ENCODE data around the gene NOD2. TPM values are rescaled to one million over a fixed set of nuclear protein-coding genes. Genes with fewer than 3 reads are reported as not detected.

The NOD2 gene
- total RNA-seq, 4 donors from 2014 or later: 1.7 to 4.1 TPM; not detected in 2

- no peaks in the 10 kb centered on the region for H3K27me3 ChIP-seq
- no peak overlapping the region for H3K27ac ChIP-seq
- H3K9me3 ChIP-seq: no peaks in the 10 kb centered on the region
- DNase-seq: no peak
- no peaks in the 10 kb centered on the region for H3K4me1 ChIP-seq
- H3K4me3 ChIP-seq: no peak overlapping the region
- TF ChIP-seq POLR2A (IDR thresholded peaks at IDR 0.05) (no peak), CTCF (IDR thresholded peaks at IDR 0.05) (no peak)
- peaks cover 0 to 48% (median 0%) of the 10 kb centered on the region in 3 donors for H3K36me3 ChIP-seq
Observed at GRCh38 chr16:50778284-50779163, 85.1 kb downstream of the NOD2 start.

GRCh38 chr16:50781043-50781442 lies 87.6 kb downstream of the NOD2 start:
- Histone ChIP-seq H3K9me3 (no peaks in the 10 kb centered on the region), H3K27ac (no peak overlapping the region), H3K4me3 (no peak overlapping the region), H3K4me1 (no peaks in the 10 kb centered on the region), H3K27me3 (no peaks in the 10 kb centered on the region), H3K36me3 (peaks cover 0 to 72% (median 0%) of the 10 kb centered on the region in 3 donors)
- no peak for DNase-seq
- TF ChIP-seq POLR2A (IDR thresholded peaks at IDR 0.05) (no peak), CTCF (IDR thresholded peaks at IDR 0.05) (no peak)

- H3K4me3 ChIP-seq: no peak overlapping the region
- no peak overlapping the region for H3K27ac ChIP-seq
- H3K9me3 ChIP-seq: no peaks in the 10 kb centered on the region
- no peaks in the 10 kb centered on the region for H3K4me1 ChIP-seq
- no peak for TF ChIP-seq CTCF (IDR thresholded peaks at IDR 0.05)
- H3K27me3 ChIP-seq: no peaks in the 10 kb centered on the region
- H3K36me3 ChIP-seq: peaks cover 0 to 72% (median 0%) of the 10 kb centered on the region in 3 donors
- no peak for DNase-seq
Observed at GRCh38 chr16:50781518-50781917, 88.1 kb downstream of the NOD2 start.

Small RNA genes lying within 50 kb of the gene (small RNA-seq; reads per million reads assigned to genes)
- 0 to 0.38 reads per million in 2 donors for gene MIR3181

Other genes starting within 250 kb of the NOD2 start
- gene NKD1, start 145.2 kb upstream of the NOD2 start, total RNA-seq: 1 to 10 TPM; 1.7 to 4.0 (median 3.4) TPM
- 10 to 100 TPM in 1 of 4 donors, 1 to 10 TPM in 3; 1.3 to 10.7 (median 2.3) TPM for gene SNX20, start 12.3 kb upstream of the NOD2 start, total RNA-seq
- gene CYLD, start 48.5 kb downstream of the NOD2 start, total RNA-seq: 10 to 100 TPM; 24.3 to 56.1 (median 30.0) TPM